ENCODE results near the gene OSTF1.

The OSTF1 gene

DNA sequence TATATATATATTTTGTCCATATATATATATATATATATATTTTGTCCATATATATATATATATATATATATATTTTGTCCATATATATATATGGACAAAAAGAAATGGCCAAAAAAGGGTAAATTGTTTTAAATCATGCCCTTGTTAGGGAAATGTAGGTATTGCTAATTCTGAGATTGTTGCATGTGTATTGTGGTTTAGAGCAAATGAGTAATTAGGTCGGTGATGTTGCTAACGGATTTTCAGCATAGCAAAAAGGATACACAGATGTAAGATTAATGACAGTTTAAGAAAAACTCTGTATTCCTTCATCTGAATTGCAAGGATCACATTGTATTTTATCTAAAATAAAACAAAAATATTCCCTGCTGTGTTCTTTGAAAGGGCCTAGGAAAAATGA is 40.2 kb downstream of the OSTF1 start:
- no peak for DNase-seq

DNA sequence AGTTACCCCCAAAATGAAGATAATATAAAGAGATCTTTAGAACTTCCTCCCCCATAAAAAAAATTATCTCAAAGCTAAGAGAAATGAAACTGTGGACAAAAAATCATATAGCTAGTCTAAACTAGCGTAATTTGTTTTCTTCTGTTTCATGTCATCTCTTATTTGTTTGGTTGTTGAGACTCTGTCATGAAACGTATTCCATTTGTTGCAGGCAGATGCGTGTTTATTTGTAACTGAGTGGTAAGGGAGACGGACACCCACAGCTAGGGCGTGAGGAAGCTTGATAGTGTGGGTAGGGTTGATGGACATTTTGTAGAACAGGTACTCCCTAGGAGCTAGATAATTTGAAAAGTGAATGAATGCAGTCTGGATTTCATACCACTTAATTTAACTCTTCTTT is 41.9 kb downstream of the OSTF1 start:
- no peak for DNase-seq

DNA sequence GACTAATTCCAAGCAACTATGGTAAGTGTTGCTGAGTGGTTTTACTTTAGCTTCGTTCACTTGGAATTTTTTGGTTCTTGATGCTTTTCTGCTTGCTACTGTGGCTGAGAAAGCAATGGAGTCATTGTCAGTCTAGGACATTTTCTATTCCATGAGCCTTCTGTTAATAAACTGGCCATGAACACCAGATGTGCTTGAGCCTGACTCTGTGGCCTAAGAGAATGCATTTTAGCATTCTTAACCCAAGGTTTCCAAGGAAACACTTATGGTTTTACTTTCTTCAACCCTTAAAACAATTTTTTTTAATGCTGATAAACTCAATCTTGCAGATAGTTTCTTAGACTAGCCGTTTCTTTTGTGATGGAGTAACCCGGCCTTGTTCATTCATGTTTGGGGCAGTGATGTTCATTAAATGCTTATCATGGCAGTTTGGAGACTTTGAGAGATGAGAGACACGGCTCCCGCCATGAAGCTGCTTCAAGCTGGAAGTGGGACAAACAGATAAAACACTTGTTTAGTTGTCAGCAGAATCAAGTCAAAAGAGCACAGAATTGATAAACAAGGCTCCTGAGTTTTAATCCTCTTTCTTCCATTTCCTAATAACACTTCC is 42.4 kb downstream of the OSTF1 start:
- DNase-seq, result no peak

DNA sequence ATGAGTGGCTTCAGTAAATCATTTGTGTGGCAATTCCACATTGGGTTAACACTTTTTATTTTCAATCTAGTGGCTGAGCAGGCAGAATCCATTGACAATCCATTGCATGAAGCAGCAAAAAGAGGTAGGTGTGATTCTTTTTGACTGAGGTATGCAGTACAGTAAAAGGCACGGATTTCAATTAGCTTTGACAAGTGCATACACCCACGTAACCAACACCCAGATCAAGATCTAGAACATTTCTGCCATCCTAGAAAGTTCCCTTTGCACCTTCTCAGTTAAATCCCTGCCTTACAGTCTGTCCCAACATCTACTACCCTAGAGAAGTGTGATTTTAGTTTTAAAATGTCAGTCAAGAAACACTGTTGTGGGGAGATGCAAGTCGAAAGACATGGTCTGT is 43.4 kb downstream of the OSTF1 start:
- no peak for DNase-seq

DNA sequence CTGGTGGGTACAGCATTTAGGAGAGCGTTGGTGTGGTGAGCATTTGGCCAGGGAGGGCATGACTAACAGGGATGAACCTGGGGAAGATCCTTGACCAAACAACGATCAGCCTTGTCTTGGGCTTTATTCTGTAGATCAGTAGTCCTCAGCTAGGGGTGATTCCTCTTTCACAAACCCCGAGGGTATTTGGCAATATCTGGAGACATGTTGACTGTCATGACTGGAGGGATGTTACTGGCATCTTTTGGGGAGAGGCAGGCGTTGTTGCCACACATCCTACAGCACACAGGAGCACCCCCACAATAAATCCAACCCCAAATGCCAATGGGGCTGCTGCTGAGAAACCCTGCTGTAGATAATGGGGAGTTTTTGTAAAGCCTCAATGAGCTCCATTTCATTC is 43.9 kb downstream of the OSTF1 start:
- no peak for DNase-seq

DNA sequence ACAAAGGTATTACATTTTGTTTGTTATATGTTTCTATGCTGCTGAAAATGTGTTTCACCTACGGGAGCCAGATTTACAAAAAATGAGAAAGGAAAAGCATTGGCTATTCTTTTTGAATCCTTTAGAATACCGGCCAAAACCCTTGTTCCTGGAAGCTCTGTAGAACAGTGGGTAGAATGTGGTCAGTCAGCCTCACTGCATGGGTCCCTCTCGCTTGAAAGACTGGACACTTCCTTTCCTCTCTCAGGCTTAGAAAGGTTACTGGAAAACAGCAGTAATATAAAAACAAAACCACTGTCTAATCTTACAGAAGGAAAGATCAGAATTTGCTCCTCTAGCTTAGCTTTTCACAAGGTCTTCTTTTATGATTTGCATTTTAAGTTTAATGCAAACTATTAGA is 45.1 kb downstream of the OSTF1 start:
- DNase-seq, result no peak

DNA sequence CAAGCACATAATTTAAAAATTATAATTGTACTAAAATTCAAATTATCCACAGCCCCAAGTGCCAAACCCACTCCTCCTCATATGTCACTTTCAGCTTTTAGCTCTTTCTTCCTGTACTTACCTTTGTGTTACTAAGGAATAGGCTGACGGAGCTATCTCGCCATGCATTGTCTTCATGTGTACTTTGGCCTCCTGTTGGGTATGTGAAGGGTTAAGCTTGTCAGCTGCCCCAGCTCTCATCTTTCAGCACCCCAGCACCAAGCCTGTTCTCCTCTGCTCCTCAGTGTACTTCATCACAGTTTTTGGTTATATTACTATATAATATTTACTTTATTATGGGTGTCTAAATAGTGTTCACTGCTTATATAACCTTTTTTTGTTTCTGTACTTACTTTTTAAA is 46.2 kb downstream of the OSTF1 start:
- DNase-seq, result no peak

DNA sequence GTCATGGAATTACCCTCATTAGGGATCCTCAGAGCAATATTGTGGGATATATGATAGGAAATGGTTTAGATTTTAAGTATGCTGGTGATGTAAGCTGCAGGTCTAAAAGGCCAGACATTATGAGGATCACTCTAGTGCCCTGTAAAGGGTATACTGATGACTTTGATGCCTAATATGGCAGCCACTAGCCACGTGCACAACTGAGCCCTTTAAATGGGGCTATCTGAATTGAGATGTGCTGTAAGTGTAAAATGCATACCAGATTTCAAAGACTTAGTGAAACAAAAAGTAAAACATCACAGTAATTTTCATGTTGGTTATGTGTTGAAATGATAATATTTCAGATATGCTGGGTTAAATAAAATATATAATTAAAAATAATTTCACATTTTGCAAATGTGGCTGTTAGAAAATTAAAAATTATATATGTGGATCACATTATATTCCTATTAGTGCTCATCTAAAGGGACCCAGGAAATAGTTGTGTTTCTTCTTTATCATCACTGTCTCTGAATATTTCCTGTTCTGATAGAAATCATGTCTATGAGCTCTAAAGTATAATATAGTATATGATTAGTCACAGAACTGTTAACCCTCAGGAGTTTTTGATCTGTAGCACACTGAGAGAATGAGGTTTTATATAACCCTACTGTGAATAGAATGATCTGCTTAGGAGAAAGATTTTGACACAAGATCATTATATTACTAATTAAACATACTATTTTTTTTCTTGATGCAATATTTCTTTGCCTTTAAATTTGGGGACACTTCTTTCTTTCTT is 50.1 kb downstream of the OSTF1 start:
- no peak for DNase-seq

DNA sequence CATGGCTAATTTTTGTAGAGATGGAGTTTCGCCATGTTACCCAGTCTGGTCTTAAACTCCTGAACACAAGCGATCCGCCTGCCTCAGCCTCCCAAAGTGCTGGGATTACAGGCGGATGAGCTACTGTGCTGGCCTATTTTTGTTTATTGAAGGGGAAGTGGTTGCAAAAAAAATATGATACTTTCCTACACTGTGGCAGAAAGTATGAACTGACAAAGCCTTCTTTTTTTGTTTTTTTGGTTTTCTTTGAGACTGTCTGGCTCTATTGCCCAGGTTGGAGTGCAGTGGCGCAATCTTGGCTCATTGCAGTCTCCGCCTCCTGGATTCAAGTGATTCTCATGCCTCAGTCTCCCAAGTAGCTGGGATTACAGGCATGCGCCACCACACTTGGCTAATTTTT is 50.9 kb downstream of the OSTF1 start:
- no peak for DNase-seq

DNA sequence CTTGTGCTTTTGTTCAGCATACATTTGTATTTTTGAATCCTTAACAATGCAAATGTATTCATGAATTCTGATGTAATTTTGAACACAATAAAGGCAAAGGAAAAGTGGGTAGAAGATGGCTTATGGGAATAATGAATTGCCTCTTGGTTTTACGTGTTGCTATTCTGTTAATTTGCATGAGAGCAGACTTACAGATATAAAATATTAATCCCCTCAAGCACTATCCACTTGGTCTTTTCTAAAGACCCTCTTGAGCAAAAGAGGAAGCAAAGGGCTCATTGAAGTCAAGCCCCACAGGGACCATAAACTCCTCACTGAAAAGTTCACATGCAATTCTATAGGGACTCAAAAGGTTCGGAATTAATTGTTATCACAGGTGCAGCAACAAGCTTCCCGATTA is 51.9 kb downstream of the OSTF1 start:
- DNase-seq, result no peak

DNA sequence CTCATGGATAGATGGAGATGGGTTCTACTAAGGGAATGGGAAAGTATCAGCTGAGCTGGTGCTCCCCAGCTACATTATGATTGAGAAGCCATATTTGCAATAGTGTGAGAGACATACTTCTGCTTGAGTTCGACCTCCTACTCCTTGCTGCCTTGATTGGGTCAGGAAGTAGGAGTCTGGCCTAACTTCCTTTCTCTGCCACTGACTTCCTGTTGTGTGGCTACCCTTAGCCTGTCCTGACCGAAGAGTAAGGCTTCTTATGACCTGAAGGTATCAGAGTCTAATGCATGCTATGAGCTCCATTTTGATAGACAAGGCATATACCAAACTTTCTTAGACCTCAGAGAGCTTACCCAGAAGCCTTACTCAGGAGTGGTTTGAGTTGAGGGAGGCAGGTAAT is 53.9 kb downstream of the OSTF1 start:
- no peak for DNase-seq

DNA sequence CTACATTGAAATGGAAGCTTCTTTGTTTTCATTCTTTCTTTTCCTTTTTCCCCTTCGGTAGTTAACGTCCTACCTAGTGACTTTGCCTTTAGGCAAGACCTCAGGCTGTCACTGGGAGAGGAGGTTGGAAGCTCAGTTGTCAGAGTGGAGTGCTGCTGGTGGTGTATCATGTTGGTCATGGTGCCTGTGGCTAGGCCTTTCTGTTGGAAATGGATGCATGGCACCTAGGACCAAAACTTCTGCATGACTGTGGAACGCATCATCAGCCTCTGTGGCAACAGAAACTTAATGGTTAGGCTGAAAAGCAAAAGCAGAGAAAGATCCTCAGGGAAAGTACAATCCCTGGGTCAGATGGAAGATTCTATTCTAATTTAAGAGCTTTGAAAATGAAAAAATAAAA is 57.9 kb downstream of the OSTF1 start:
- DNase-seq, result no peak

DNA sequence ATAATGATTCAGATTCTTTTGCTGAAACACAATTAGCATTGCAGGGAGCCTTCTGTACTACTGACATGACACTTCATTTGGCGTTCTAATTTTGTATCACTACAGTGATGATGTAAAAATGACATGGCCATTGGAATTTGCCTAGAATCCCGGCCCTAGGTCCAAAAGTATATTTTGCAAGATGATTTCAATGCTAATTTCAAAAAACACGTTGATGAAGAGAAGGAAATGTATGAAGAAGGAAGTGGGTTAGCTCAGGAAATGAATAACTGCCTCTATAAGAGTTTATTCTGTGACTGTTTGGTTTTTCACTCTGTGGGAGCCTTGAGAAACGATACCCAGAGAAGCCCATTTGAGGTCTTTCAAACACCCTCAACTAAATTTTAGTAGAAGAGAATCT is 59.3 kb downstream of the OSTF1 start:
- DNase-seq, result no peak

DNA sequence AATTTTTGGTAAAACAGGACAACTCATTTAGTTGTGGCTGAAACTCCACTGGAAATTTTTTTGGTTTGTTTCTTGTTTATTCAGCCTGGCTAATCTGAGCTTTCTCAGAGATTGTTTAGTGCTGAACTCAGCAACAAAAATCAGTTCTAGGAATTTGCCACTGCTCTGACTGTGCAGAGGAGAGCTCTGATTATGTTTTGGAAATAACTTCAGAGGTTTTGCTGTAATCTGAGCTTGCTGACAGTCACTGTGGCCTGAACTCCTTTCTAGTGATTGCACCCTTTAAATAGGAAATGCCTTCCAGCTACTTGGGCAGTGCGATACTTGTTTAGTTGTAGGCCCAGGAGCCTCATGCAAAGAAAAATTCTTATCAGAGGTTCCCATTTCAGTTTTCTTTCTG is 60.2 kb downstream of the OSTF1 start:
- DNase-seq, result no peak

DNA sequence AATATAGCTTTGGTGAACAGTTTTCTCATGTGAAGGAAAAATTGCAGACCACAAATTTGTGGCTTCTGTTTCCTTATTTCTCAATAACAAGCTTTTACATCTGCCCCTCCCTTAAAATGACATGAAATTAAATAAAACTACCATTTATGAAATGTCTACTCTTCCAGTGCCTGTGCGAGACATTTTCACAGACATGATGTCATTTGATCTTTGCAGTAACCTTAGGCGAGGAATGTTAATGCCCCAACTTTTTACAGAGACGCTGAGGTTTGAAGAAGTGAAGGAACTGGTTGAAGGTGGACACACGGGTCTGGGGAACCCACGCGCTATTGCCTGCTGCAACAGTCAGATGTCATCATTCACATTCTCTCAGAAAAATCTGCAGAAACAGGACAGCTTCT is 61.5 kb downstream of the OSTF1 start:
- no peak for DNase-seq

DNA sequence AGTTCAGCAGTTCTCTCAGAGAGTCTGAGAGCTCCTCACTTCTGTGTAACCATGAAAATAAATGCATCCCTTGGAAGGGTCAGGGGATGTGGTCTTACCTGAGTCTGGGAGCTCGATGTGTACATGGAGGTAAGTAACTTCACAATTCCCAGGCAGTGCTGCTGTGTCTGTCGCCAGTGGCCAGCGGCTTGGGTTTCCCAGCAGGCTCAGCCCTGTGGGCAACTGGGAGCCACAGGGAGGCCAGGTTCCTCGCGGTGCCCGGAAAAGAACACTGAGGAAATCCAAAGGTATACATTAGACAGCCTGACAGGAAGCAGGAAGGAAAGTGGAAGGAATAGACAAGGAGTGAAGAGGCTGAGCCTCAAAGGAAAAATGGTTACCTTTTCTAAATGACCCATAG is 62.2 kb downstream of the OSTF1 start:
- no peak for DNase-seq

DNA sequence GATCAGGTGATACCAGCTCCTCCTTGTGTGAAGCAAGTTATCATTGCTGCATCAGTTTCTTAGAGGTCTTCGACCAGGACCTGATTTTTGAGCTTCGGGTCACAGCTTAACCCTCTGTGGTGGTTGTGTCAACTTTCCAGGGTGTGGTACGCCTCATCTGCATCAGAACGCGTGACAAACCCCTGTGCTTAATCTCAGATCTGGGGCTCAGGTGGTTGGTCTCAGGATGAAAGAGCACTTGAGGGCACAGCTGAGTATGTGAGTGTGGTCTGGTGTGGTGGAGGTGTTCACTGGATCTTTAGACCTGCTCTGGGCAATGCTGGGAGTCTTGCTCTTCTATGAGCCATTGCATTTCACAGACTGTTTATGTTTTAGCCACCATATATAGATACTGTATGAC is 64.1 kb downstream of the OSTF1 start:
- DNase-seq, result no peak

DNA sequence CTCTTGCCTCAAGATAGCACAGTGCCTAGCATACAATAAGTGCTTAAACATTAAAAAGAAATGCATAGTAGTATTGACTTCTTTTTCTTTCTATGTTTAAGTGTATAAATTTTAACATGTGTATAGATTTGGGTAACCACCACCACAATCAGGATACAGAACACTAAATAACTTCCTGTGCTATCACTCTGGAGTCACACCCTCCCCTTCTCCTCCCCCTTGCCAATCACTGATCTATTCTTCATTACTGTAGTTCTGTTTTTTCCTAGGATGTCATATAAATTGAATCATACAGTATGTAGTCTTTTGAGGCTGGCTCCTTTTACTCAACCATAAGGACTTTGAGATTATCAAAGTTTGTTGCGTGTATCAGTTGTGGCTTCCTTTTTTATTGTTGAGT is 68.5 kb downstream of the OSTF1 start:
- no peak for DNase-seq

DNA sequence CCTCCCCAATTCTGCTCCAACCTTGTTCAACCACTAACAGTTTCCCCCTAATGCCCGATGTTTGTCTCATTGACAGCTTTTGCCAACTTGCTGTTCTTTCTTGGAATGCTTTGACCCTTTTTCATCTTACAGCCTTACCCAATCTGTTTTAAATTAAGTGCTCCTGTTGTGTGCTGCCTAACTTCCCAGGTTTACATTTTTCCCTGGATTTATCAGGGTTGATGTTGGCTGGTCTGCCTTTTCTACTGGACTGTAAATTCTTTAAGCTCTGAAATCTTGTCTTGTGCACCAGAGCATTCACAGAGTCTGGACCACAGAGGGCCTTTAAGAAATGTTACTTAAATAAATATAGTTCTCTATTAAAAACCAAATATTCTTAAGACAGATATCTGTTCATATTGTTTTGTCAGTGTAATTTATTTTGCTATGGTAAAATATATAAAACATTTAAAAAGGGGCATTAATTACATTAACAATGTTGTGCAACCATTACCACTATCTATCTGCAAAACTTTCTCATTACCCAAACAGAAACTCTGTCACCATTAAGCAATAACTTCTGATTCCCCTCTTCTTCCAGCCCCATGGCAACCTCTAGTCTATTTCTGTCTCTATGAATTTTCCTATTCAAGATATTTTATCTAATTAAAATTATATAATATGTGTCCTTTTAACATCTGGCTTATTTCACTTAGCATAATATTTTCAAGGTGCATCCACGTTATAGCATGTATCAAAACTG is 73.0 kb downstream of the OSTF1 start:
- DNase-seq, result no peak

DNA sequence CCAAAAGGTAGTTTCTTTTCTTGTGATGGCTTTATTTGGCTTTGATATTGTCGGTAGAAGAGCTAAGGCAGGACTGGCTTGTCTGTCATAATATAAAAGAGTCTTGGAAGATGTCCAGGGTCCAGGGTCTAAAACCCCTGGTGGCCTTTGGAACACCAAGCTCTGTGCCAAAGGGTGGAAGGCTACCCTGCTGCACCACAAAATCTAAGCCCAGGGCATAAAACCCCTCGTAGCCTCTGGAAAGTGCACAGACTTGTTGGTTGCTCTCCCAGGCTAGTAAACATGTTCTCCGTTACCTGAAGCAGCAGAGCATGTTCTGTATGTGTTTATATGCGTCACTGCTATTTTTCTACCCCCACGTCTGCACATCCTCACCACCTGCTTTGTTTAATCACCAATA is 75.5 kb downstream of the OSTF1 start:
- DNase-seq, result no peak

DNA sequence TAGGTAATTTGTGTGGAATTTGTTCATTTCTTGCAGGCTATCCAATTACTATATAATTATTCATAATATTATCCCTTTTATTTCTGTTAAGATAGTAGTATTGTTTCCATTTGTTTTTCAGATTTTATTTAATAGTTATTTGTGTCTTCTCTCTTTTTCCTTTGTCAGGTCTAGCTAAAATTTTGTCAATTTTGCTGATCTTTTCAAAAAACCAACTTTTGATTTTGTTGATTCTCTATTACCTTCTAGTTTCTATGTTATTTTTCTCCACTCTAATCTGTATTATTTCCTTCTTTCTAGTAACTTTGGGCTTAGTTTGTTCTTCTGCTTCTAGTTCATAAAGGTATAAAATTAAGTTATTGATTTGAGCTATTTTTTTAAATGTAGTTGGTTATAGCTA is 76.3 kb downstream of the OSTF1 start:
- no peak for DNase-seq

DNA sequence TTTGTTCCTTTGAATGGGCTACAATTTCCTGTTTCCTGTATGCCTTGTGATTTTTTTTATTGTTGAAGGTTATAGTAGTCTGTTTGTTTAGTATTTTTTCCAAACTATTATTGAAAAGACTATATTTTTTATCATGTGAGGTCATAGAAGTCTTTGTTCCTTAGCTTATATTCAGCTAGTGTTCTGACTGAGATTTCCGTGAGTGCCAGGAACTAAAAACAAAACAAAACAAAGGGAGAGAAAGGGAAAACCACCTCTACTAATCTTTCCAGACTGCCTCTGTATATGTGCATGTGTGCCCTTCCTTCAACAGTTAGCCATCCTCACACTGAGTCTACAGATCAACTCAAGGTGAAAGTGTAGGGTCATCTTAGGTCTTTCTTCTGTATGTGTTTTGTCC is 79.0 kb downstream of the OSTF1 start:
- DNase-seq, result no peak

DNA sequence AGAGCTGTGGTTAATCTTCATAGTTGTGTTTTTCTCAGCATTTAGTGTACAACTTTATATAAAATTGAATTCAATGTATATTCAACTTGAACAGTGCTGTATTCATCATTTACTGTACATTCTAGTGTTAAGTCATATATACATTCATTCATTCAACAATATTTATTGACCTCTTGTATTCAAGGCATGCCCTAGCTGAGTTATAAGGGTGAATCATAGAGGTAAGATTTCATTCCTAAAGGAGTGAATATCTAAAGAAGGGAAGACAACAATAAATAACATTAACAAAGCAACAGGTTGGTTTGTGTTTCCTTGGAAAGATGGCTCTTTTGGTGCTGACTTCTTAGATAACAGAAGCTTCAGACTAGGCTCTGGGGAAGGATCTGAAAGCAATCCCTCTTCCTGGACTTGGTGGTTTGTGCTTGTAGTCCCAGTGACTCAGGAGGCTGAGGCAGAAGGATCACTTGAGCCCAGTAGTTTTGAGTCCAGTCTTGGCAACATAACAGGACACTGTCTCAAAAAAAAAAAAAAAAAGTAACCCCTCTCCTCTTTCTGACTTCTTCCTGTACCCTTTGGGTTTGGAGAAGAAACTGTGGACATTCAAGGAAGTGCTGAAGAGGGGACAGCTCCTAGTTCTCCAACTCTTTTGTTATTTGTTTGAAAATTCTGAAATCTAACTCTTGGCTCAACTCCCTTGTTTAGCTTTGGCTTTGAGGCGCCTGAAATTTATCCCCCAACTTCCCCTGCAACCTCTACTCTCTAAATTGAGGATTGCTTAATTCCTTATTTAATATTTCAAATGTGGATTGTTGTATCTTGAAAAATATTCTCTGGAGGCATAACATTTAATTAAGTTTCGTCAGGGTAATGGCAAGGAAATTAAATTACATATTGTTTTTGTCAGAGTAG is 80.2 kb downstream of the OSTF1 start:
- no peak for DNase-seq

Measured in NCI-H2081 treated with DMSO at 0.1 percent for 48 hours (cell line).